ENCODE data around the gene S100PBP. TPM values are rescaled to one million over a fixed set of nuclear protein-coding genes. Genes with fewer than 3 reads are reported as not detected.

S100PBP gene
- polyA plus RNA-seq, 4 donors = 25.7 to 45.9 (median 36.5) TPM

GRCh38 chr1:32868085-32868484 lies 50.6 kb downstream of the S100PBP start:
- DNase-seq (ENCODE audit: low read depth in 4 of 4, low spot score in 2 of 4) = no peak

GRCh38 chr1:32868806-32869455 lies 51.5 kb downstream of the S100PBP start:
- DNase-seq (ENCODE audit: low read depth in 4 of 4, low spot score in 2 of 4) = no peak

- no peak for DNase-seq (ENCODE audit: low read depth in 4 of 4, low spot score in 2 of 4)
Measured at GRCh38 chr1:32869923-32870614, 52.6 kb downstream of the S100PBP start.

- peak in 2 of 4 donors; percentile 34 to 50 for DNase-seq (ENCODE audit: low read depth in 4 of 4, low spot score in 2 of 4)
Measured at GRCh38 chr1:32870615-32871363, 53.3 kb downstream of the S100PBP start, which contains the start of gene FNDC5. Gene FNDC5 (minus strand): TSS chr1:32870912.

GRCh38 chr1:32871364-32872191 lies 54.1 kb downstream of the S100PBP start:
- no peak for DNase-seq (ENCODE audit: low read depth in 4 of 4, low spot score in 2 of 4)

- no peak for DNase-seq (ENCODE audit: low read depth in 4 of 4, low spot score in 2 of 4)
Measured at GRCh38 chr1:32872192-32872460, 54.7 kb downstream of the S100PBP start.

- no peak for DNase-seq (ENCODE audit: low read depth in 4 of 4, low spot score in 2 of 4)
Measured at GRCh38 chr1:32873484-32873883, 56.0 kb downstream of the S100PBP start.

- DNase-seq (ENCODE audit: low read depth in 4 of 4, low spot score in 2 of 4) = no peak
Measured at GRCh38 chr1:32874860-32875752, 57.7 kb downstream of the S100PBP start.

GRCh38 chr1:32876341-32877210 lies 59.1 kb downstream of the S100PBP start:
- DNase-seq (ENCODE audit: low read depth in 4 of 4, low spot score in 2 of 4) = no peak

GRCh38 chr1:32877211-32878110 lies 60.0 kb downstream of the S100PBP start:
- DNase-seq (ENCODE audit: low read depth in 4 of 4, low spot score in 2 of 4) = no peak

GRCh38 chr1:32878183-32878582 lies 60.7 kb downstream of the S100PBP start:
- DNase-seq (ENCODE audit: low read depth in 4 of 4, low spot score in 2 of 4) = no peak

- DNase-seq (ENCODE audit: low read depth in 4 of 4, low spot score in 2 of 4) = no peak
Measured at GRCh38 chr1:32878637-32879041, 61.2 kb downstream of the S100PBP start.

GRCh38 chr1:32881291-32881690 lies 63.8 kb downstream of the S100PBP start:
- DNase-seq (ENCODE audit: low read depth in 4 of 4, low spot score in 2 of 4) = no peak

GRCh38 chr1:32881871-32882850 lies 64.7 kb downstream of the S100PBP start:
- no peak for DNase-seq (ENCODE audit: low read depth in 4 of 4, low spot score in 2 of 4)

GRCh38 chr1:32883338-32884031 lies 66.0 kb downstream of the S100PBP start:
- DNase-seq (ENCODE audit: low read depth in 4 of 4, low spot score in 2 of 4) = no peak

- DNase-seq (ENCODE audit: low read depth in 4 of 4, low spot score in 2 of 4) = no peak
Measured at GRCh38 chr1:32884032-32884372, 66.5 kb downstream of the S100PBP start.
